HG03196 (cell line): Measurements from ENCODE around the gene KRT6B.
"Not testable (repeated sequence)": the region's sequence is repeated elsewhere in the genome, so short reads cannot be mapped to it uniquely, and the experiment has no call there.

Source experiments
- ATAC-seq: cut with Tn5 transposase; IDR thresholded peaks from one replicate; pipeline ENCODE4 v1.9.1; 2021; ENCODE audit not compliant: unreplicated experiment

Gene KRT6B

GRCh38 chr12:52414936-52415335, 37.0 kb downstream of the KRT6B start:
- no peak for ATAC-seq

DNA sequence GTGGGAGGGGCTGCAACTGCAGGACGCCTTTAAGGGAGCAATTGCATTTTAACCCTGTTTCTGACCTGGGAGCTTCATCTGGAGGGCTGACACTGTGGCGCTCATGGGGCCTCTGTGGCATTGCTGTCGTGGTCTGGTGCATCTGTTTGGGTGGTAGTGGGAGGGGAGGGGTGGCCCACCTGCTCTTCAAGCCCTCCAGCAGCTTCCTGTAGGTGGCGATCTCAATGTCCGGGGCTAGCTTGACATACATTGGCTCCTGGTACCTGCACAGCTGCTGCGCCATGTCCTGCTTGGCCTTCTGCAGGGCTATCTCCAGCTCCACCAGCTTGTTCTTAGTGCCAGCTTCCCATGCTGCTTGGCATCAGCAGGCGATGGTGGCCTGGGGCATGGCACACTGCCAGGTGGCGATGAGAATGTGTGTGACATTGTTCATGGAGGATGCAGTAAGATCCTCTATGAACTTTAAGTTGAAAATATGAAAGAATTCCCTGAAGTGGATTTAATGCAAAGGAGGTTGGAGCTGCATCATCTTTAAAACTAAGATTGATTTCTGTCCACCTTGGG, 38.1 kb downstream of the KRT6B start:
- ATAC-seq, result no peak

GRCh38 chr12:52413202-52413601, 38.7 kb downstream of the KRT6B start:
- ATAC-seq, result no peak

- ATAC-seq, result no peak
Measured at GRCh38 chr12:52411815-52412214, 40.1 kb downstream of the KRT6B start.

DNA sequence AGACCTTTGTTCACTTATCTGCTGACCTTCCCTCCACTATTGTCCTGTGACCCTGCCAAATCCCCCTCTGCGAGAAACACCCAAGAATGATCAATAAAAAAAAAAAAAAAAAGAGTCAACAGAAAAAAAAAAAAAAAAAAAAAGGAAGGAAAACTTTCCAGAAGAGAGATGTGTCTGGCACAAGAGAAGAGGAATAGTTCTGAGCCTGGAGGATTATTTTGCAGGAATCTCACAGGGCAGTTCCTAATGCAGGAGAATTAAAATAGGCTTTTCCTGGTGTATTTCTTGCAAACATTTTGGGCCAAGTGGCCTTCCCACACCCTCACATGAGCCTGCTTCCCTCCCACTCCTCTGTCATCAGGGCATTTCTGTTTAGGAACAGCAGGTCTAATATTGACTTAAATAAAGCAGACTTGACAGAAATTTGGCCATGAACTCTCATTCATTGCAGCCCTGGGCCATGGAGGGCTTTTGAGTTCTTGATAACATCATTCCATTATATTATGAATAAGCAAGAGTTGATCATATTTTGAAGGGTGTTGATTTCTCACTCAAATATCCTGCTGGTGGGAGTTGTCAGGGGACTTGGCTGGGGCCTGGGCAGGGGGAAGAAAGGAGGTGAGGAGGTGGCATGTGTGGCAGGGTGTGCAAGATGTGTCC, 41.2 kb downstream of the KRT6B start:
- ATAC-seq, result not testable (repeated sequence)

GRCh38 chr12:52407918-52408317, 44.0 kb downstream of the KRT6B start:
- ATAC-seq, result no peak

DNA sequence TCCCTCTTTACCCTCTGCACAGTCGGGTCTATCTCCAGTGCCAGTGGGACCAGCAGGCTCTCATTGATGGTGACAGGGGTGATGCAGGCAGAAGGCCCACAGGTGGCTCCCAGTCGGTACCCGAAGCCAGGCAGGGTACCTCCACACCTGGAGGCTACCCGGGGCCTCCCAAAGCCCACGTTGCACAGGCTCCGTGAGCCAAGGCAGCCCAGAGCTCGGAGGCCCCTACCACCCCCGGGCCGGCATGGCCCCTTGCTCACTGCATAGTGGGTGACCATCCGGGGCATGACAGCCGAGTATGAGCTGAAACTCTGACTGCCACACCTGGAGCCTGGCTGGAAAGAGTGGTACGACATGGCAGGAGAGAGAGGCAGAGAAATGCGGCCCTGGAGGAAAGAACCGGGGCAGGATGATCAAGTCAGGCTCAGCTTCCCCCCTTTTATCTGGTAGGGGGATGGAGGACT, 46.0 kb downstream of the KRT6B start, which contains the start of gene KRT82:
TSS of gene KRT82 (minus strand) at position 414 of the 464 bp plus-strand sequence. CDS start at position 356, 58 bp downstream.
- no peak for ATAC-seq

DNA sequence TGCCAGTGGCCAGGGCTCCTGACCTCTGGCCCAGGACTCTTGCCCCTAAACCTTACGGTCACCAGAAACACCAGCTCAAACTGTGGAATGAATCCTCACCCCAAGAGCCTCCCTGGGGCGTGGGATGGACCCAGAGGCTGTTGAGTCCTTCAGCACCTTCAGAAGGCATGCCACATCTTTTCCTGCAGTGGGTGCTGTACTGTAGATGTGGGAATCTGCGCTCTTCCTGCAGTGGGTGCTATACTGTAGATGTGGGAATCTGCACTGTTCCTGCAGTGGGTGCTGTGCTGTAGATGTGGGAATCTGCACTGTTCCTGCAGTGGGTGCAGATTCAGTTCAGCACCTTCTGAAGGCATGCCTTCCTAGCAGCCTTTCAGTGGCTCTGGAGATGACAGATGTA, 47.0 kb downstream of the KRT6B start:
- no peak for ATAC-seq

GRCh38 chr12:52403561-52403960, 48.4 kb downstream of the KRT6B start:
- ATAC-seq, result no peak

DNA sequence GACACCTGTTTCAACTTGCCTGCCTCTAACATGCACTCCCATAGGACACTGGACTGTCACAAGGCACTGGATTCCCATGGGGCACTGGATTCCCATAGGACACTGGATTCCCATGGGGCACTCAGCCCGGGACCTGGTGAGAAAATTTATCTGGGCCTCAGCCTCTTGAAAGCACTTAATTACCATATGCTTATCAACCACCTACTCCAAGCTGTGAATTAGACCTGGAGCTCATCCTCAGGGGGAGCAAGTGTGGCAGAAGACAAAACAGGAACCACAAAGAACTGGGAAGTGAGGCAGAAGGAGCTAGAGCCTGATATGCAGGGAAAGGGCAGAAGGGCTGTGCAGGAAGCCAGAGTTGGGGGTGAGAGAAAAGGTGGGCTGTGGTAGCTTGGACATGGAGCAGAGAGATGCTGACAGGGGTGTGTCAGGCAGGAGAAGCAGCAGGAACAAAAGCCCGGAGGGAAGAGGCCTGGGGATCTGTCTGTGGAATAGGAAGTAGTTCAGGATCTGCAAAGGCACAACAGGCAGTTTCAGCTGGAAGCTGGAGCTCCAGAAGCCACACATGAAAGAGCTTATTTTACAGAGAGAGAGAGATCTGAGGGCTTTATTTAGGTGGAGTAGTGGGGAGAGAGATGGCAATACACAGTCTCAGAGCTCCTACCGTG, 48.9 kb downstream of the KRT6B start:
- ATAC-seq, result no peak

- no peak for ATAC-seq
Measured at GRCh38 chr12:52402377-52402776, 49.6 kb downstream of the KRT6B start.

DNA sequence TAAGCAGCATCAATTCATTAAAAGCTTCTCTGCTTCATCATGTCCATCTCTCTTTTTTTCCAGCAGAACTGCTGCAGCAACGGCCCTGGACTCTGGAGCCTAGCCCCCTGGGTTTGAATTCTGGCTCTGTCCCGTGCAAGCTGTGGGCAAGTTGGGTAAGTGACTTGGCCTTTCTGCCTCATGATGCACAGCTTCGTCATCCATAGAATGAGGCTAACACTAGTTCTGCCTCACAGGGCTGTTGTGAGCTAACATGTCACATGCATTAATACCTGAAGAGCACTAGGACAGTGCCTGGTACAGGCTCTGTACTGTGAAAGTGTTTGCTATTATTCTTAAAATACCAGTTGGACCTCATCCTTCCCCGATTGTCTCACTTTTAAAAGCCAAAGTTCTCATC, 50.0 kb downstream of the KRT6B start:
- ATAC-seq, result no peak

GRCh38 chr12:52401526-52401925, 50.4 kb downstream of the KRT6B start:
- ATAC-seq, result no peak

- no peak for ATAC-seq
Measured at GRCh38 chr12:52400906-52401305, 51.0 kb downstream of the KRT6B start.

DNA sequence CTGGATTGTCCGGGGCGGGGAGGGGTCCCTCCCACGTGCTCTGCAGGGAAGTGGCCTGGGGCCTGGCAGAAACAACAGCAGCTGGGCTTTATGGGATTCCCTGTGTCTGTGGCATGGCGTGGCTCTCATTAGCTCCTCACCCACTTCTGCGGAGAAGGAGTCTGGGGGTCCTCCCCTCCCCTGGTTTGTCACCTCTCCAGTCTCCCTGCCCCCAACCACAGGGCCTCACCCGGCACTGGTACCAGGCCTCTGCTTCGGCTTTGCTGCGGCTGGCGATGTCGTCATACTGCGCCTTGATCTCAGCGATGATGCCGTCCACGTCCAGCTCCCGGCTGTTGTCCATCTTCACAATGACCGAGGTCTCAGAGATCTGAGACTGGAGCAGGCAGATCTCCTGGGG, 52.2 kb downstream of the KRT6B start:
- ATAC-seq, result no peak

GRCh38 chr12:52398176-52398575, 53.8 kb downstream of the KRT6B start:
- no peak for ATAC-seq

DNA sequence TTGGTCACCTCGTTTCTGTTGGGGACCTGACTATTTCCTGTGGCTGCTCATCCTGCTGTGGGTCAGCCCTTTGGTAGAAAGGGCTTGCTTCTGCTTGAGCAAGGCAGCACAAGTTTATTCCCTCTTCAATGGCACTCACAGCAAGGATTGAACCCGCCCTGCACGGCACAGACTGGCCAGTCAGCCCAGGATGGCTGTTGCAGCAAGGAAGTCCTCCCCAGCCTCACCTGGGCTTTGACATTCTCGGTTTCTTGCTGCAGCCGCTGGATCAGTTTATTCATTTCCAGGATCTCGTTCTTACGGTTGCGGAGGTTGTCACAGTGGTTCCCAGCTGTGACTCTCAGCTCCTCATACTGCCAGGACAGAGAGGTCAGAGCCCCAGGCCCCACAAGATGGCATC, 55.3 kb downstream of the KRT6B start:
- no peak for ATAC-seq
